B cell (primary cell): ENCODE data around the gene CFAP20DC.

Experiments used
- CTCF ChIP-seq: fragments of 200-600 bp; IDR thresholded peaks from one replicate; pipeline ENCODE4 v1.8.0; 2022; ENCODE audit warnings: antibody characterized with exemption, mild to moderate bottlenecking
- EZH2 ChIP-seq: IDR thresholded peaks from 2 replicates; pipeline ENCODE4 v1.6.1; 2012; ENCODE audit warnings: borderline replicate concordance, low read depth, mild to moderate bottlenecking, moderate library complexity, low read length; ENCODE audit not compliant: insufficient read depth, poor library complexity, severe bottlenecking

GRCh38 chr3:58824777-58825176, 225.0 kb downstream of the CFAP20DC start:
- TF ChIP-seq CTCF (no peak), EZH2 (no peak)
